Cardiac fibroblast (primary cell): ENCODE data around the gene PLAAT3.
"Not testable (repeated sequence)": the region's sequence is repeated elsewhere in the genome, so short reads cannot be mapped to it uniquely, and the experiment has no call there.

Experiments used
- DNase-seq, 2 donors: peaks; one replicate each; pipeline versions ENCODE4 v3.0.0 to v3.0.0-alpha.2; 2010; ENCODE audit warnings: low read depth in 2 of 2
- H3K4me3 ChIP-seq, 2 donors: replicated peaks in 1 of 2; 1 replicate in 1 of 2; 2 replicates in 1 of 2; pipeline ENCODE4 v1.5.1; 2011; ENCODE audit warnings: low read depth in 2 of 2, low read length in 2 of 2, mild to moderate bottlenecking in 2 of 2, moderate library complexity in 1 of 2
- TF ChIP-seq, protein P1 (sequence below): IDR thresholded peaks from one replicate; pipeline ENCODE4 v1.5.1; 2011; ENCODE audit warnings: low read depth, mild to moderate bottlenecking, low read length, inconsistent platforms

The PLAAT3 gene

DNA sequence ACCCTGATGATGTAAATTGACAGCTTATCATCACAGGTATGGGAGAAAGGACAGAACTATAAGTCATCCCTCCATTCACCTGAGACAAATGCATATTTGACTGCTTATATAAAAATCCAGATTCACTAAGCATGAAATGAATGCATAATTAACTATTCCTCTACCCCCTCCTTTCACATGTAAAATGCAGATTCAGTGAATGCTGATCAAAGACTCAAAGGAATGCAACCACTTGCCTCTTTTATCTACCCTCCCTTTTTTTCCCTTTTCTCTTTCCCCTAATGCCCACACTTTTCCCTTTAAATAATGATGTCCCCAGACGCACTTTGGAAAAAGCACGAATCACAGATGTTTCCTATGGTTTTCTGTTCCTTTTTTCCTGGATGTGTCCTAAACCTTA lies 82.1 kb downstream of the PLAAT3 start:
- TF ChIP-seq, protein P1, sequence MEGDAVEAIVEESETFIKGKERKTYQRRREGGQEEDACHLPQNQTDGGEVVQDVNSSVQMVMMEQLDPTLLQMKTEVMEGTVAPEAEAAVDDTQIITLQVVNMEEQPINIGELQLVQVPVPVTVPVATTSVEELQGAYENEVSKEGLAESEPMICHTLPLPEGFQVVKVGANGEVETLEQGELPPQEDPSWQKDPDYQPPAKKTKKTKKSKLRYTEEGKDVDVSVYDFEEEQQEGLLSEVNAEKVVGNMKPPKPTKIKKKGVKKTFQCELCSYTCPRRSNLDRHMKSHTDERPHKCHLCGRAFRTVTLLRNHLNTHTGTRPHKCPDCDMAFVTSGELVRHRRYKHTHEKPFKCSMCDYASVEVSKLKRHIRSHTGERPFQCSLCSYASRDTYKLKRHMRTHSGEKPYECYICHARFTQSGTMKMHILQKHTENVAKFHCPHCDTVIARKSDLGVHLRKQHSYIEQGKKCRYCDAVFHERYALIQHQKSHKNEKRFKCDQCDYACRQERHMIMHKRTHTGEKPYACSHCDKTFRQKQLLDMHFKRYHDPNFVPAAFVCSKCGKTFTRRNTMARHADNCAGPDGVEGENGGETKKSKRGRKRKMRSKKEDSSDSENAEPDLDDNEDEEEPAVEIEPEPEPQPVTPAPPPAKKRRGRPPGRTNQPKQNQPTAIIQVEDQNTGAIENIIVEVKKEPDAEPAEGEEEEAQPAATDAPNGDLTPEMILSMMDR, result no peak
- DNase-seq, result no peak
- H3K4me3 ChIP-seq, result no peak overlapping the region

DNA sequence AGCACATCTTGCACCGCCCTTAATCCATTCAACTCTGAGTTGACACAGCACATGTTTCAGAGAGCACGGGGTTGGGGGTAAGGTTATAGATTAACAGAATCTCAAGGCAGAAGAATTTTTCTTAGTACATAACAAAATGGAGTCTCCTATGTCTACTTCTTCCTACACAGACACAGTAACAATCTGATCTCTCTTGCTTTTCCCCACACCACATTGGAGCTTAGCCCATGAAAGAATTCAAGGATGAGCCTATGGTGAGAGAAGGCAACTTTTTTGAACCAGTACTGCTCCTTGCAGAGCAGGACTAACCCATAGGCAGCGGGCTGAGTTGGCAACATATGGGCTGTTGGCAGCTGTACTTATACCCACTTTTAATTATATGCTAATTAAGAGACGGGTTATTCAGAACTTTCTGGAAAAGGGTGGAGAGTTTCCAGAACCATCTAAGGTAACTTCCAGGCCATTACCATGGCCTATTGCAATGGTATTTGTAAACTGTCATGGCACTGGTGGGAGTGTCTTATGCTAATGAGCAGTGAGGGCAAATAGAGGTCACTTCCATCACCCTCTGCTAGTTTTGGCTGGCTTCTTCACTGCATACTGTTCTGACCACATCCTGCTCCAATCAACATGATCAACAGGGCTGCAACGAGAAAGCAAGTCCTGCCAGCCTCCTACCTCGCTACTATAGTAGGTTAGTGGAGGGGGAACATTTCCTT lies 83.0 kb downstream of the PLAAT3 start:
- not testable (repeated sequence) for H3K4me3 ChIP-seq
- peak; percentile 89 to 97 for DNase-seq

DNA sequence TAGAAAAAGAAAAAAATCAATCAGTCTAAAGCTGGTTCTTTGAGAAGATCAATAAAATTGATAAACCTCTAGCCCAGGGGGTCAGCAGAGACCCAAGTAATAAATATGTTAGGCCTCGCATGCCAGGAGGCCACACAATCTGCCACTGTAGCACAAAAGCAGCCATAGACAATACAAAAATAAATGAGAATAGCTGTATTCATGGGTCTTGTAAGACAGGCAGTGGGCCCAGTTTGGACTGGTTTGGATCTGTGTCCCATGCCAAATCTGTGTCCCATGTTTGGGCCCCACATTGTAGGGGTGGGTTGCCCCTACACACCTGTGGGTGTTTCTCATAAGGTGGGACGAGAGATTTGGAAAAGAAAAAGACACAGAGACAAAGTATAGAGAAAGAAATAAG lies 84.2 kb downstream of the PLAAT3 start:
- TF ChIP-seq, protein P1, result no peak
- no peak for DNase-seq
- no peak overlapping the region for H3K4me3 ChIP-seq

DNA sequence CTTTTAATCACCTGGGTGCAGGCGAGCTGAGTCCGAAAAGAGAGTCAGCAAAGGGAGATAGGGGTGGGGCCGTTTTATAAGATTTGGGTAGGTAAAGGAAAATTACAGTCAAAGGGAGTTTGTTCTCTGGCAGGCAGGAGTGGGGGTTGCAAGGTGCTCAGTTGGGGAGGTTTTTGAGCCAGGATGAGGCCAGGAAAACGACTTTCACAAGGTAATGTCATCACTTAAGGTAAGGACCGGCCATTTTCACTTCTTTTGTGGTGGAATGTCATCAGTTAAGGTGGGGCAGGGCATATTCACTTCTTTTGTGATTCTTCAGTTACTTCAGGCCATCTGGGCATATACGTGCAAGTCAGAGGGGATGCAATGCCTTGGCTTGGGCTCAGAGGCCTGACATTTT lies 84.9 kb downstream of the PLAAT3 start:
- H3K4me3 ChIP-seq, DNase-seq: not testable (repeated sequence)

DNA sequence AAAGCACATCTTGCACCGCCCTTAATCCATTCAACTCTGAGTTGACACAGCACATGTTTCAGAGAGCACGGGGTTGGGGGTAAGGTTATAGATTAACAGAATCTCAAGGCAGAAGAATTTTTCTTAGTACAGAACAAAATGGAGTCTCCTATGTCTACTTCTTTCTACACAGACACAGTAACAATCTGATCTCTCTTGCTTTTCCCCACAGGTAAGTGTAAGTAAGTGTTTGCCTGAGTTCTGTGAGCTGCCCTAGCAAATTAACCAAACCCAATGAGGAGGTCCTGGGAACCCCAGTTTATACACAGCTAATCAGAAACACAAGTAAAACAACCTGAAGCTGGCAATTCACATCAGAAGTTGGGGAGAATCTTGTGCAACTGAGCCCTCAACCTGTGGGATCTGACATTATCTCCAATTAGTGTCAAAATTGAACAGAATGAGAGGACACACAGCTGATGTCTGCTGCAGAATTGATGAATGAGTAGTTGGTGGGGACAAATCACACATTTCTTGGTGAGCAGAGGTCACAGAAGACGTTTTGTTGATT lies 85.4 kb downstream of the PLAAT3 start:
- not testable (repeated sequence) for H3K4me3 ChIP-seq, DNase-seq

DNA sequence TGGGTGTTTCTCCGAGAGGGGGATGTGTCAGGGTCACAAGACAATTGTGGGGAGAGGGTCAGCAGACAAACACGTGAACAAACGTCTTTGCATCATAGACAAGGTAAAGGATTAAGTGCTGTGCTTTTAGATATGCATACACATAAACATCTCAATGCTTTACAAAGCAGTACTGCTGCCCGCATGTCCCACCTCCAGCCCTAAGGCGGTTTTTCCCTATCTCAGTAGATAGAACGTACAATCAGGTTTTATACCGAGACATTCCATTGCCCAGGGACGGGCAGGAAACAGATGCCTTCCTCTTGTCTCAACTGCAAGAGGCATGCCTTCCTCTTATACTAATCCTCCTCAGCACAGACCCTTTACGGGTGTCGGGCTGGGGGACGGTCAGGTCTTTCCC lies 86.1 kb downstream of the PLAAT3 start:
- H3K4me3 ChIP-seq, DNase-seq: not testable (repeated sequence)

DNA sequence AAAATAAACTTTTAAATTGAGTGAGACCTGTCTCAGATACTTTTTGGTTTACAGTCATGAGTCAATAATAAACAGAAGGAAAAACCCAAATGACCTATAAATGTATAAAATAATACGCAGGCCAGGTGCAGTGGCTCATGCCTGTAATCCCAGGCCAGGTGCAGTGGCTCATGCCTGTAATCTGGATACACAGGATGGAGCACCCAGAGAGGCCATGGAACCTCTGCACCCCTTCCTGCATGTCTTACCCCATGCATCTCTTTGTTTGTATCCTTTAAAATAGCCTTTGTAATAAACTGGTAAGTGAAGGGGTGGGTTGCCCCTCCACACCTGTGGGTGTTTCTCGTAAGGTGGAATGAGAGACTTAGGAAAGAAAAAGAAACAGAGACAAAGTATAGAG lies 86.6 kb downstream of the PLAAT3 start:
- TF ChIP-seq, protein P1, result no peak
- DNase-seq, result no peak
- no peak overlapping the region for H3K4me3 ChIP-seq
